ENCODE measurements around the gene PEPD. TPM values are rescaled to one million over a fixed set of nuclear protein-coding genes. Genes with fewer than 3 reads are reported as not detected.

The PEPD gene
- total and polyA plus RNA-seq, 2 of the 4 experiments (the other 2 are of a cell fraction): 36.7 to 88.4 TPM

GRCh38 chr19:33456076-33456844 is 65.3 kb downstream of the PEPD start:
- CTCF ChIA-PET: no interaction called here
- ATAC-seq (ENCODE audit: low read depth): no peak

More at GRCh38 chr19:33456076-33456844, 65.3 kb downstream of the PEPD start:
- POLR2A ChIA-PET (ENCODE audit: unreplicated experiment): no interaction called here
- Histone ChIP-seq H3K9ac (ENCODE audit: low read depth, low read length) (no peak overlapping the region), H2BK5ac (ENCODE audit: low read depth, low read length, poor library complexity, severe bottlenecking) (no peak overlapping the region), H3K23ac (ENCODE audit: low read depth, low read length) (no peak overlapping the region), H2AK9ac (replicated peaks; ENCODE audit: low read depth, low read length, poor library complexity) (no peak overlapping the region), H3K56ac (ENCODE audit: extremely low read depth, insufficient read depth, low read length) (no peak overlapping the region), H3K4ac (ENCODE audit: low read depth, low read length) (no peak overlapping the region), H3K27me3 (ENCODE audit: control insufficient read depth, insufficient read depth, low read length) (no peaks in the 10 kb centered on the region), H3K27ac (ENCODE audit: insufficient read depth, low read length) (no peak overlapping the region), H3K18ac (ENCODE audit: low read depth, low read length) (no peak overlapping the region), H3K9me1 (ENCODE audit: insufficient read depth, low read length) (peaks cover 10% of the 10 kb centered on the region), H2BK20ac (ENCODE audit: low read depth, low read length) (no peak overlapping the region), H3K36me3 (ENCODE audit: control insufficient read depth, insufficient read depth, low read length) (peaks cover 1% of the 10 kb centered on the region; the same call in 1 of the 2 replicates), H3K79me1 (ENCODE audit: low read depth in 1 of 2, low read length in 2 of 2) (0 out of 4 replicates have a peak, but pooled peaks cover 0 to 4% of the 10 kb centered on the region in 2 experiments), H2AFZ (replicated peaks; ENCODE audit: low read length, poor library complexity) (no peak overlapping the region), H3K4me1 (ENCODE audit: control insufficient read depth, insufficient read depth, low read length) (no peaks in the 10 kb centered on the region), H2AK5ac (ENCODE audit: low read depth, low read length) (no peak overlapping the region), H3K14ac (replicated peaks; ENCODE audit: low read depth, low read length) (no peak overlapping the region), H4K5ac (ENCODE audit: low read depth, low read length) (no peak overlapping the region), H2BK15ac (ENCODE audit: low read depth, low read length) (no peak overlapping the region), H3K9me3 (ENCODE audit: control insufficient read depth, insufficient read depth, low read length) (no peaks in the 10 kb centered on the region), H3K4me3 (ENCODE audit: insufficient read depth, low read depth, low read length) (no peak overlapping the region), H4K20me1 (ENCODE audit: insufficient read depth, low read length) (no peaks in the 10 kb centered on the region), H2BK120ac (ENCODE audit: low read depth, low read length) (no peak overlapping the region), H3K4me2 (ENCODE audit: low read depth, low read length) (no peak overlapping the region), H4K91ac (ENCODE audit: insufficient read depth, low read depth, low read length) (no peak overlapping the region), H4K8ac (ENCODE audit: low read depth in 2 of 2, low read length in 2 of 2) (no peak overlapping the region)
- intact Hi-C loops (cut with micrococcal nuclease): no loop called here
- in situ Hi-C loops (cut with MboI; ENCODE audit: low sequenced_read_pairs): no loop called here
- dilution Hi-C loops (cut with HindIII; ENCODE audit: low sequenced_read_pairs, unreplicated experiment): no loop called here
- no peak for TF ChIP-seq NFE2L2 (IDR thresholded peaks at IDR 0.05; ENCODE audit: low read depth, low read length)
- TF ChIP-seq RCOR1 (IDR thresholded peaks at IDR 0.05; ENCODE audit: insufficient replicate concordance, low read length): no peak
- TF ChIP-seq MXI1 (IDR thresholded peaks at IDR 0.05; ENCODE audit: borderline replicate concordance, low read depth, low read length): no peak
- no peak for TF ChIP-seq MAFK (IDR thresholded peaks at IDR 0.05; ENCODE audit: low read depth, low read length)
- no peak for TF ChIP-seq CHD1 (IDR thresholded peaks at IDR 0.05; ENCODE audit: low read depth, low read length)
- no peak for TF ChIP-seq MAZ (IDR thresholded peaks at IDR 0.05; ENCODE audit: borderline replicate concordance, low read depth, low read length)
- no peak for TF ChIP-seq FOS (IDR thresholded peaks at IDR 0.05; ENCODE audit: low read depth, low read length)
- TF ChIP-seq POLR2A (IDR thresholded peaks at IDR 0.05; ENCODE audit: low read depth, low read length): no peak
- TF ChIP-seq RFX5 (IDR thresholded peaks at IDR 0.05; ENCODE audit: low read depth, low read length): no peak
- no peak for TF ChIP-seq BHLHE40 (IDR thresholded peaks at IDR 0.05; ENCODE audit: low read depth, low read length)
- no peak for TF ChIP-seq CEBPB (IDR thresholded peaks at IDR 0.05; ENCODE audit: low read depth, low read length)
- TF ChIP-seq CTCF (conservative IDR thresholded peaks at IDR 0.05; ENCODE audit: low read depth, low read length): no peak
- TF ChIP-seq RAD21 (IDR thresholded peaks at IDR 0.05; ENCODE audit: low read length): no peak
- BruUV-seq (replicated peaks): no TSS peak
- no peak for DNase-seq
- WGBS, 2 experiments (ENCODE audit: extremely low coverage in 2 of 2, insufficient read length in 1 of 2): no CpG with 5 or more reads among the region's 11 CpGs
